IPS-NIHi7 (cell line): ENCODE results near the gene ETV3L.

ENCODE experiments used
- DNase-seq: peaks from one replicate; pipeline ENCODE4 v3.0.0; 2012; ENCODE audit warnings: mixed read lengths; ENCODE audit errors: extremely low spot score

Gene ETV3L

GRCh38 chr1:157132111-157132510, 32.5 kb upstream of the ETV3L start:
- no peak for DNase-seq

DNA sequence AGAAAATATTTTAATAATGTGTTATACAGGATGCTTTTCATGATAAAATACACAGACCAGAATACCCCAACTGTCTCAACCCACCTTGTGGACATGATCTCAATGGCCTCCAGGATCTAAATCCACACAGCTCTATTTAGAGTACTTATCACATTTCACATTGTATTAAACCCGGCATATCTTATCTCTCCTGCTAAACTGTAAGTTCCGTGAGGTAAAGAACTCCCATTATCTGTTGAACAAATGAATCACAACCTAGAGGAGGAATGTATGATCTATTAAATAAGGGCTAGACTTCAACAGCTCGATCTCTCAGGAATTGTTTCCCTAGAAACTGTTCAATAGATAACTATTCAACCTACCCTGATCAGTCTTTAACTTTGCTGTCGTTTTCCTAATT, 31.7 kb upstream of the ETV3L start:
- DNase-seq: no peak

GRCh38 chr1:157124855-157125254, 25.2 kb upstream of the ETV3L start:
- DNase-seq: no peak

DNA sequence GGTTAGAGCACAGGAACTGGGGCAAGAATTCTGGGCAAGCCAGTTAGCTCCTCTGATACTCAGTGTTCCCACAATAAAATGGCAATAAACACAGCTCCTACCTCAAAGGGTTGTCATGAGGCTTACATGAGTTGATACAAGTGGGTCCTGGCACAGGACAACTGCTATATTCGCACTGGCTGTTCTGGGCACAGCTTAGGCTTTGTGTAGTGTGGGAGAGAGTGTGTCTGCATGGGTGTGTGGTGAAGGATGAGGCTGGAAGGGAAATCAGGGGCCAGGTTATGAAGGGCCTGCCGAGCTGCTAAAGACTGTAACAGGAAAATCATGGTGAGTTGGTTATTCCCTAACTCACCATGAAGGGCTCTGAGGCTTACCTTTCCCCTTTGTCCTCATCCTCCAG, 19.8 kb upstream of the ETV3L start:
- no peak for DNase-seq

DNA sequence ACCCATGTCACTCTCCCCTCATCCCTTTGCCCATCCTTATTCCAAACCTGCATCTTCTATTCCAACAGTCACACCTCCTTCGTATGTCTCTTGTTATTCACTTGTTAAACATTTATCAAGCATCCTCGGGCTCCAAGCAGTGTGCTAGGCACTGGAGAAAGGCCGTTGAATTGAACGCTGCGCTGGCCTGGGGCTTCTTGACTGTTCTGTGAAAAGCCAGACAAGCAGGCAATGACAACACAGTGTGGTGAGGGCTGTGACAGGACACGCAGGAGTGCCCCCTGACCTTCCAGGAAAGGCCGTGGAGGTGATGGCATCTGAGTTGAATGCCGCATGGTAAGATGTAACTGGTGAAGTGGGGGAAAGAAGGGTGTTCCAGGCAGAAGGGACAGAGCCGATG, 19.4 kb upstream of the ETV3L start:
- DNase-seq: no peak

GRCh38 chr1:157117527-157118057, 18.0 kb upstream of the ETV3L start:
- no peak for DNase-seq

DNA sequence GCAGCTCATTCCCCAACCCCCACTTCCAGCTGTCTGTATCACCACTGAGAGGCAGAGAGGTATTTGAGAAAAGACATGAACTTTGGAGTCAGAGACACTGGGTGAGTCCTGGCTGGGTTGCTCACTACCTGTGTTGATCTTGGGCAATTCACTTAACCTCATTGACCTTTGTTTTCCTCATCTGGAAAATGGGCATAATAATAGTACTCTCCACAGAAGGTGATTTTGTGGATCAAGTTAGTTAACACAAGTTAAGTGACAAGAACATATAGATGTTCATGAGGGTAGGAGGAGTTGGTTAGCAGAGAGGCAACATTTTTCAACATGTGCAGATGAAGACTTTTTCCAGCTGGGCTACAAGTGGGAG, 17.1 kb upstream of the ETV3L start:
- DNase-seq: no peak

GRCh38 chr1:157115851-157116736, 16.5 kb upstream of the ETV3L start:
- DNase-seq: no peak

DNA sequence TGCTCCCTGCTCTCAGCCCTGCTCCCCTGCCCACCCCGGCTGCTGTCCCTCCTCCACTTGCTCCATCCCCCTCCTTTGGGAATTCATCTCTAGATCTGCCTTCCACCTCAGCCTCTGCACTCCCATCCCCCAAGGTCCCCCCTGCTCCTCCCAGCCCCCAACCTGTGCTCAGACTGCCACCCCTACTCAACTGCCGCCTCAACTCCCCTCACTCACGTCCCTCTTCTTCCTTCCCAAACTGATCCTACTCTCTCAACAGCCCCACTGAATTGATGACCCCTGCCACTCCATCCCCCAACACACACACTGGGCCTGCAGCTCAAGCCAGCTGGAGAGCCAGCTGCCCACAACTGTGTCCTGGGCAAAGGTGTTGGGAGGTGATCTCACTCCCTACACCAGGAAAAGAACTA, 15.8 kb upstream of the ETV3L start:
- no peak for DNase-seq

GRCh38 chr1:157114183-157115121, 14.8 kb upstream of the ETV3L start:
- no peak for DNase-seq

- DNase-seq: peak; percentile 58
Observed at GRCh38 chr1:157113631-157114030, 14.0 kb upstream of the ETV3L start.

GRCh38 chr1:157113106-157113505, 13.5 kb upstream of the ETV3L start:
- DNase-seq: no peak

DNA sequence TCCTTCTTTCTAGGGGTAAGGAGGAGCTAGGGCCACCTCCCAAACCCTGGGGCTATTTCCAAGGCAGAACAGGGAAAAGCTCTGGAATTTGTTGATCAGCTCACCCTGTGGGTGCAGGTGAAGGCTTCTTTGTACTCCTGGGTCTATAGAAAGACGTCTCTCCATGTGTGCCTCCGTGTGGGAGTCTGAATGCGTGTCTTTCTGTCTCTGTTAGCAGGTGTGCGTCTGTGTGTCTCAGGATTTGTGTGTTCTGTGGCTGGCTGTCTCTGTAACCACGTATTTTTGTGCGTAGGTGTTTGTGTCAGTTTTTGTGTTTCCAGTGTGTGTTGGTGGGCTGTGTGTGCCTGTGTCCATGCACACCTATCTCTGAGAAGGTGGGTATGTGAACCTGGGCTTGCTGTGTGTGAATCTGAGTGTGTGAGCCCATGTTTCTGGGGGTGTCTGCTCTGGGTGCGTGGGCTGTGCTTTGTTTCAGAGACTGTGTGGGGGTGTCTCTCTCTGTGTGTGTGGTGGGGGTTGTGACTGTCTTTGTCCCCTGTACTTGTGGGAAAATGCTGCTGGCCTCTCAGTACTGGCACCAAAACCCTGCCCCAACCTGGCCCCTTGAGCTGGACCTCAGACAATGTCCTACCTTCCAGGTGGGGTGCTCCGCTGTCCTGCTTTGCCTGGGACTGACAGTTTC, 12.7 kb upstream of the ETV3L start:
- no peak for DNase-seq

- peak; percentile 85 for DNase-seq
Observed at GRCh38 chr1:157111396-157112165, 12.0 kb upstream of the ETV3L start.

DNA sequence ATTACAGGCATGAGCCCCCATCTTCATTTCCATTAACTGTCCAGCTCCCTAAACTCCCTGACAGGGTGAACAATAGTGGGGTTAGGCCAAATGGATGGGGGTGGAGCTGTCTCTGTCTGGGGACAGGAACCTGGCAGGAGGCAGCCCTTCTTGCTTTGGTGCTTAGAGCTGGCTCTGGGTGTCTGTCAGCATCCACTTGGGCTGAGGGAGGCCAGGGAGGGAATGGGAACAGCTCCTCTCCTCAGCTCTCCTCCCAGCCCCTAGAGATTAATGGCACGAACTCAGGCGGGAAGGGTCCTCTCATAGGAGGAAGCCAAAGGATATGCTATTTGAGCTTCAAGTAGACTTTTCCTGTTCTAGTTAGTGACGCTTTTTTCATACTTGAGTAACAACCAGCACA, 11.1 kb upstream of the ETV3L start:
- DNase-seq: no peak

DNA sequence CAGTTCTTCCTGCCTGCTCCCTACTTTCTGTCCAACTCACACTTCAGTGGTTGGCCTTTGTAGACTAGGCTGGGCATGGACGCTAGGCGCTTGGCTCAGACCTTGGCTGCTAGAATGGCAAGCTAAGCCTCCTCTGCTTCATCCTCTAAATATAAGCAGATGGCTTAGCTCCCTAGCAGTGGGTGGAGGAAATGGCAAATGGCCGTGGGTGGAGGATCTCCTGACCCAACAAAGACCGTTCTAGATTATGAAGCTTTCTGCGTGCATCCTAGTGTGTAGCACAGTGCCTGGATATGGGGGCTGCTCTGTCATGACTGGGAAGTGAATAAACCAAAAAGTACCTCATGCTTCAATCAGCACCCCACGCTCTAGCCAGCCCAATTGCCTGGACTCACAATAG, 10.4 kb upstream of the ETV3L start:
- no peak for DNase-seq

GRCh38 chr1:157108448-157108847, 8.8 kb upstream of the ETV3L start:
- no peak for DNase-seq

GRCh38 chr1:157107702-157108101, 8.1 kb upstream of the ETV3L start:
- peak; percentile 45 for DNase-seq

- no peak for DNase-seq
Observed at GRCh38 chr1:157106813-157107189, 7.2 kb upstream of the ETV3L start.

GRCh38 chr1:157105988-157106812, 6.6 kb upstream of the ETV3L start:
- no peak for DNase-seq
